Tibial nerve (tissue), 4 donors: Measurements from ENCODE around the gene HTRA1.

Experiments
- CTCF ChIP-seq, 5 experiments: fragments of 200-600 bp in 3 of 5; fragments of 450-650 bp in 2 of 5; sonication (generic) in 3 of 5; IDR thresholded peaks; one replicate each; pipeline ENCODE4 v1.5.1; 2016 to 2019; ENCODE audit warnings: antibody characterized with exemption in 5 of 5, mild to moderate bottlenecking in 3 of 5, moderate library complexity in 2 of 5
- EP300 ChIP-seq, 2 donors: sonication (generic); formaldehyde crosslinking; IDR thresholded peaks; one replicate each; pipeline ENCODE4 v1.6.1; 2017; ENCODE audit warnings: antibody characterized with exemption in 2 of 2, mild to moderate bottlenecking in 1 of 2
- POLR2A ChIP-seq, 2 donors: fragments of 450-650 bp; IDR thresholded peaks; one replicate each; pipeline ENCODE4 v1.6.1; 2017; ENCODE audit warnings: antibody characterized with exemption in 2 of 2, mild to moderate bottlenecking in 2 of 2, moderate library complexity in 2 of 2

- no peak for TF ChIP-seq CTCF (IDR thresholded peaks at IDR 0.05)
- TF ChIP-seq EP300 (IDR thresholded peaks at IDR 0.05), result no peak
- no peak for TF ChIP-seq POLR2A (IDR thresholded peaks at IDR 0.05)
These were observed 87.2 kb downstream of the HTRA1 start for GRCh38 chr10:122548407-122549085.
